ENCODE results near the gene TMEM259.

Gene TMEM259

DNA sequence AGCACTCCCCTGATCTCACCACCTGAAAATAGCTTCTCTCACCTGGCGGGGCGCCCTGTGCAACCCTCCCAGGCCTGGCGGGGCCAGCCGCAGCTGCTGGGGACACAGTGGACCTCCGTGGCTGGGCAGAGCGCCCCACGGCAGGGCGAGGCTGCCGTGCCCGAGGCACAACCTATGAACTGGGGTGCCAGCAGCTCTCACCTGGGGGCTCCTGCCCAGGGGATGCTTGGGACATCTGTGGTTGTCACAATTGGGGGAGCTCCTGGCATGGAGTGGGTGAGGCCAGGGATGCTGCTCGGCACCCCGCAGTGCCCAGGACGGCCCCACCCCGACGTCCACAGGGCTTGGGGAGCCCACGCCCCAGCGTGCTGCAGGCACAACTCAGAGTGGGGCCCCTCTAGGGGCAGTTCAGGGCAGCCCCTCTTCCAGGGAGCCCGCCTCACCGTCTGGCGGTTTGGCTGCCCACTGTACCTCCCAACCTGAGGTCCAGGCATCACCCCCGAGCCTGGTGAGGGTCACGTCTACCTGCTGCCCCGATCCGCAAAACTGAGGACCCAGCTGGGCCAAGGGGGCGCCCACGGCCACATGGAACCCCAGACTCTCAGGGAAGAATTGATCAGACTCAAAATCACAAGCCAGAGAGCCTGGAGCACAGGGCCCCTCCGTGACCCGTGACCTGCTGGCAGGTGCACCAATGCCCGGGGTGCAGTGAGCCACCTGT, 5.7 kb downstream of the TMEM259 start:
- DNase-seq, result no peak

DNA sequence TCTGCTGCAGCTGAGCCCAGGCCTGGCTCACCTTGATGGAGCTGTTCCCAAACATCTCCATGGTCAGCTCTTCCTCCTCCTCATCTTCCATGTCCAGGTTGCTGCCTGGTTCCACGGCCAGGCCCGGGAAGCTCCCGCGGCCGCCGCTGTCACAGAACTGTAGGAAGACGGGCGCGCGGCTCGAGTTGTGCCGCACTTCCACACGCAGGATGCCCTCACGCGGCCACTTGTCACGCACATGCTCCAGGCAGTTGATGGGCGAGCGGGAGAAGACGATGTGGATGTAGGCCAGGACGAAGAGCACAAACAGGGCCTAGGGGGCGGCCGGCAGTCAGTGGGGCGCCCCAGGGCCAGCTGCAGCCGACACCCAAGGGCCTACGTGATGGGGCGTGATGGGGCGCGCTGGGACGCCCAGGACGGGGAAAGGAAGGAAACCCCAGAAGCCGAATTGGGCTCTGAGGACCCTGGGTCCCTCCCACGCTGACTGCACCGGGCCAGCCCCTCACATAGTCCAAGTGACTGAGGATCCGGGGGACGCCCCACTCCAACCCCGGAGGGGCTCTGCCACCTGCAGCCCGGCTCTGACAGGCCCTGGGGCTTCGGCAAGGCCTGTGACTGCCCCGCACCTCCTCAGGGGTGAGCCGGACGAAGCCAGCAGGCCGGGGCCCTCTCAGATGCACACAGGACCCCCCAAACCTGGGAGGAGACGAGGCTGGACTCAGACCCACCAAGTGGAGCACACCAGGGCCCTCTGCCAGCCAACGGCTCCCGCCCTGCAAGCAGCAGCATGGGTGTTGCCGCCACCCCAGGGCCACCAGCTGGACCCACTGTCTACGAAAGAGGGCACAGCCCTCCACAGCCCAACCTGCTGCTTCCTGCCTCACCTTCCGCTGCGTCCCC, 6.5 kb downstream of the TMEM259 start:
- no peak for DNase-seq

DNA sequence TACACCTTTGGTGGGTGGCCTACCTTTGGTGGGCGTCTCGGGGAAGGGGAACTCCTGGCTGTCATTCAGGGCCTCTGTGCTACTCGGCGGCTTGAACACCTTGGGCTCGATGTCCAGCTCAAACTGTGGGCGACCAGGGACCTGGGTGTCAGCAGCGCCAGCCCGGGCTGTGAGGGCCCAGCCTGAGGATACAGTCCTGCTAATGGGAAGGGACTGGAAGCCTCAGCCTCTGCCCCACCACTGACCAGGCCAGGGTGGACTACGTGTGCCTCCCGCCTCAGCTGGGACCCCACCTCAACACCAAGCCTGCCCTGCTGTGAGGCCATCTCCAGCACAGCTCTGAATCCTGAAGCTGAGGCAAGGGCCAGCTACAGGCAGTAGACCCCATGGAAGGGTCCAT, 7.7 kb downstream of the TMEM259 start:
- DNase-seq, result no peak

DNA sequence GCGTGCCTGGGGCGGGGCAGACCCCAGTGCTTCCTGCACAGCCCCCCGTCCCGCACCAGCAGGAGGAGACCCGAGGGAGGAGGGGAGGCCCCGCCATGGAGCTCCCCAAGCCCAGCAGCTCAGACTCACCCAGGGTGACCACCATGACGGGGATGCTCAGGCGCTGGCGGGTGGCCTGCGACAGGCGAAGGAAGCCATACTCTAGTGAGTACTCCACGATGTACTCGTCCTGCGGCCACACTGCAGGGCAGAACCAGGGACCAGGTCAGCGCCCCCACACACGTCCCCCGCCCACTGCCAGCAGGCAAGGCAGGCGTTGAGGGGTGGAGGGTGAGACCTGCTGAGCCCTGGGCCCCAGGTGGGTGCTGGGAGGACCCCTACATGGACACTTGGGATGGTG, 8.6 kb downstream of the TMEM259 start:
- no peak for DNase-seq

DNA sequence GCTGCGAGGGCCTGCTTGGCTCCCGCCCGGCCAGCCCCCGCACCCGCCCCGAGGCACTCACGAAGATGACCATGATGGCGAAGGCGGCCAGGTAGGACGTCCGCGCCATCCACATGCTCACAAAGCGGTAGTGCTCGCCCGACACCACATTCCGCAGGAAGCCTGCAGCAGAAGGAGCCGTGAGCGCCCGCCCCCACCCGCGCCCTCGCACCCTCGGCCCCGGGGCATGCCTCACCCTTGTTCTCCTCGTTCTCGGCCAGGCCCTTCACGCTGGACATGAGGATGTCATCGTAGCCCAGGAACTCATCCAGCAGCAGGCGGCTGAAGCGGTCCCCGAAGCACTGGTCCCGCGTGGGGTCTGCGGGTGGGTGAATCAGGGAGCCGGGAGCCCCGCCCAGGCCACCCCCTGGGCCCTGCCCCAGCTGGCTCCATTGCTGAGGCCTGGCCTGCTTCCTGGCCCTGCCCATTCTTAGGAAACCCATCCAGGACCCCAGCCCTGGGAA, 9.0 kb downstream of the TMEM259 start:
- DNase-seq, result no peak

DNA sequence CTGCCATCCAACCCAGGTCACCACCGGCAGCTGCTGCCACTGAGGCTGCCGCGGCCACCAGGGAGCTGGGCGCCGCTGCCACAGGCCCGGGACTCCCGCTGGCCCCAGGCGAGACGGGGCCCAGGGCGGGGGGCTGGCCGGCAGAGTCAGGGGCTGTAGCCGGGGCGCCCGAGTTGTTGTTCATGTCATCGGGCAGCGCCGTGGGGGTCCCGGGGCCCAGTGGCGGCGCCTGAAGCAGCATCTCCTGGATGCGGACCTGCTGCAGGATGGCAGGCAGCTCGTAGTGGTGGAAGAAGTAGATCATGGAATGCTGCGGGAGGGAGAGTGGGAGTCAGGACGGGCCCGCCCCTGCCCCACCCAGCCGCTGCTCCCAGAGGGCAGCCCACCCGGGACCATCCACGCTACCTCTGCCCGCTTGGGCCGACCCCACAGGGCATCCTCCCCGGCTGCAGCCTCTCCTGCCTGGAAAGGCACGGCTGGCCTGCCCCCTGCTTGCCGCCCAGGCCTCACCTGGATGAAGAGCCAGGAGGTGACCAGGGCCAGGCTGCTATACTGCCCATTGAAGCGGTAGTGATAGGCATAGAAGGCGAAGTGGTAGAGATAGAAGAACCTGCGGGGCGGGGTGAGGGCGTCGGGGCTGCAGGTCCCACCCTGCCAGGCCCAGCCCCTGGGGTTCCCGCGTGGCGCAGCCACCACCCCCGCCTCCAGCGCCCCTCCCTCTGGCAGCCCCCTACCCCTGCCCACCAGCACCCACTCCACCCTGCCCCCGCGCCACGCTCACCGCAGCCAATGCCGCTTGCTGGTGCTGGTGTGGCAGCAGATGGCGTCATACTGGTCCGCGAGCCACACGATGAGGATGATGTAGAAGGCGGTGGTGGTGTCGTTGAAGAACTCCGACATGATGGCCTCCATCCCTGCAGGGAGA, 10.1 kb downstream of the TMEM259 start:
- no peak for DNase-seq

DNA sequence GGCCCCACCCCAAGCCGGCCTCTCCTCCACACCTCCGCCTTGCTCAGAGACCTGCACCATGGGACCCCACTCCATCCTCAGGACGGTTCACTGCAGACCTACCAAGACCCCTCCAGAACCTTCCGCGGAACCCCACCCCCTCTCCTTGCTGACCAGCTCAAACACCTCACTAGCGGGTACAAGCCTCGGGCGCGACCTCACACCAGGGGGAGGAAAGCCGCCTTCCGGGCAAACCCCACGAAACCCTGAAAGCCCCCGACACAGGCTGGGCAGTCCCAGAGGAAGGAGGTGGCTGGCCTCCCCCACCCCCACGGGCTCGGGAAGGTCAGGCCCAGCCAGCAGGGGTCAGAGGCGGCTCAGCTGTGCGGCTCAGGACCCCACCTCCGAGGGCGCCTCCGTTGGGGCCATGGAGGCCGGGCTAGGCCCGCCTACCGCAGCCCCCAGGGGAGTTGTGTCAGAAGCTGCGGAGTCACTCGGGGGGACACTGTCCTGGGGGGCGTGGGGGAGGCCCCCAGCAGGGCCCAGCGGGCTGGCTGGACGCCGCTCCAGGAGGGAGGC, 10.9 kb downstream of the TMEM259 start:
- no peak for DNase-seq

DNA sequence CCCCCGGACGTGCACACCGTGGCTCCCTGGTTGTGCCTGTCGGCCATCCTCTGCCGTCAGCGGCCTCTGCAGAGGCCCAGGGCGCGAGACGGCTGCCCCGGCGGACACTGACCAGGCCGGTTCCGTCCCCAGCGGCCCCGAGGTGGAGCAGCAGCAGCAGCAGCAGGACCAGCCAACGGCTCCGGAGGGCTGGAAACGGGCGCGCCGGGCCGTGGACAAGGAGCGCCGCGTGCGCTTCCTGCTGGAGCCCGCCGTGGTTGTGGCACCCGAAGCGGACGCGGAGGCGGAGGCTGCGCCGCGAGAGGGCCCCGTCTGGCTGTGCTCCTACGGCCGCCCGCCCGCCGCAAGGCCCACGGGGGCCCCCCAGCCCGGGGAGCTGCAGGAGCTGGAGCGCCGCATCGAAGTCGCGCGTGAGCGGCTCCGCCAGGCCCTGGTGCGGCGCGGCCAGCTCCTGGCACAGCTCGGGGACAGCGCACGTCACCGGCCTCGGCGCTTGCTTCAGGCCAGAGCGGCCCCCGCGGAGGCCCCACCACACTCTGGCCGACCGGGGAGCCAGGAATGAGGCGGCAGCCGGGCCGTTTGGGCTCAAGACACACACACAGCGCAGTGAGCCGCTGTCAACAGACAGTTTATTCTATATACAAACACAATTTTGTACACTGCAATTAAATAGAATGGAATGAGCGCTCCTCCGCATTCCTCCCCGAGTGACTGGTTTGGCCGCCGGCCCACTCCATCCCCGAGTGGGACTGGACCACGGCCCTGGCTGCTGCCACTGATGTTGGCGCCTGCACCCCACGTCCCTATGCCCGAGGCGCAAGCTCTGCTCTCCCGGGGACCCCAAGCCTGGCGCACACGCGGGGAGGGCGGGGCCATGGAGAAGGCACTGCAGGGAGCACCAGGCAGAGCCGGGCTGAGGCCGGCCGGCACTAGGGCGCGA, 11.6 kb downstream of the TMEM259 start:
- DNase-seq, result no peak

DNA sequence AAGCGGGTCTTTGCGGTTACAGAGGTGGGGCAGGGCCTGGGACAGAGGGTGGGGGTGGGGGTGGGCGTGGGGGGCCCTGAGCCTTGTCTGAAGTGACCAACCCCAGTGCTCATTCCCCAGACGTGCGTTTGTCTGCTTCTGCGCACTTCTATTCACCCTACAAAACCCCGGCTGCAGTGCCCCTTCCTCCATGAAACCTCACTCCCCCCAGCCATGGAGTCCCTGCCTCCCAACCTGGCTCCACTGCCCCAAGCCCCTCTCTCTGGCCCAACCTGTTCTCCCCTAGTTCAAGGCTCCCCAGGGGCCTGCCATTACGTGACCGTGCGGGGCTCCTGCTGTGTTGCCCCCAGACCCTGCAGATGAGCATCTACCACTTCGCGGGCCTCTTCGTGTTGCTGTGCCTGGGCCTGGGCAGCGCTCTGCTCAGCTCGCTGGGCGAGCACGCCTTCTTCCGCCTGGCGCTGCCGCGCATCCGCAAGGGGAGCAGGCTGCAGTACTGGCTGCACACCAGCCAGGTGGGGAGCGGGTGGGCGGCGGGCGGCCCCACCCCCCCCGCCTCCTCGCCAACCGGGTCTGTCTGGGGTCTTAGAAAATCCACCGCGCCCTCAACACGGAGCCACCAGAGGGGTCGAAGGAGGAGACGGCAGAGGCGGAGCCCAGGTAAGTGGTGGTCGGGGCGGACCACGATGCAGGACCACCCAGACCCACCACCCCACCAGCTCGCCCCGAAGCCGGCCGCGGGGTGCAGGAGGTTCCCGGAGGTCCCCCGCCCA, 12.5 kb downstream of the TMEM259 start:
- no peak for DNase-seq

DNA sequence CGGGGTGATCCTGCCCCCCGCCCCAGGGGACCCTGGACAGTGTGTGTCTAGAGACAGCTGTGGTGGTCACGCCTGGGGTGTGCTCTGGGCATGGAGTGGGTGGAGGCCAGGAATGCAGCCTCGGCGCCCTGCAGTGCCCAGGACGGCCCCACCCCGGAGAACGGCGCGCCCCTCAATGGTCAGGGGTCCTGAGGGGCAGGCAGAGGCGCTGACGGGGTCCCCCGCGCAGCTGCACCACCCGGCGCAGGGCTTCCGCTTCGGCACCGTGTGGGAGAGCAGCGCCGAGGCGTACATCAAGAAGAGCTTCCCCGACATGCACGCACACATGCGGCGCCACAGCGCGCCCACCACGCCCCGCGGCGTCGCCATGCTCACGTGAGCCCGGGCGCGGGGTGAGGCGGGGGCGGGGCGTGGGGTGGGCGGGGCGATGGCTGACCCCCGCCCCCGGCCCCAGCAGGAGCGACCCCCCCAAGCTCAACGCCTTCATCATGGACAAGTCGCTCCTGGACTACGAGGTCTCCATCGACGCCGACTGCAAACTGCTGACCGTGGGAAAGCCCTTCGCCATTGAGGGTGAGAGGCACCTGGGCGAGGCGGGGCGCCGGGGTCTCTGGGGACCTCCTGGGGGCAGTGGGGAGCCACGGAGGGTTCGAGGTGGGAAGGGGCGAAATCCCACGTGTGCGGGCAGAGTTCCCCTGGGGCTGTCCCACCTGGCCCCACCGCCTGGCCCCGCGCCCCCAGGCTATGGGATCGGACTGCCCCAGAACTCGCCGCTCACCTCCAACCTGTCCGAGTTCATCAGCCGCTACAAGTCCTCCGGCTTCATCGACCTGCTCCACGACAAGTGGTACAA, 13.3 kb downstream of the TMEM259 start:
- DNase-seq, result no peak

DNA sequence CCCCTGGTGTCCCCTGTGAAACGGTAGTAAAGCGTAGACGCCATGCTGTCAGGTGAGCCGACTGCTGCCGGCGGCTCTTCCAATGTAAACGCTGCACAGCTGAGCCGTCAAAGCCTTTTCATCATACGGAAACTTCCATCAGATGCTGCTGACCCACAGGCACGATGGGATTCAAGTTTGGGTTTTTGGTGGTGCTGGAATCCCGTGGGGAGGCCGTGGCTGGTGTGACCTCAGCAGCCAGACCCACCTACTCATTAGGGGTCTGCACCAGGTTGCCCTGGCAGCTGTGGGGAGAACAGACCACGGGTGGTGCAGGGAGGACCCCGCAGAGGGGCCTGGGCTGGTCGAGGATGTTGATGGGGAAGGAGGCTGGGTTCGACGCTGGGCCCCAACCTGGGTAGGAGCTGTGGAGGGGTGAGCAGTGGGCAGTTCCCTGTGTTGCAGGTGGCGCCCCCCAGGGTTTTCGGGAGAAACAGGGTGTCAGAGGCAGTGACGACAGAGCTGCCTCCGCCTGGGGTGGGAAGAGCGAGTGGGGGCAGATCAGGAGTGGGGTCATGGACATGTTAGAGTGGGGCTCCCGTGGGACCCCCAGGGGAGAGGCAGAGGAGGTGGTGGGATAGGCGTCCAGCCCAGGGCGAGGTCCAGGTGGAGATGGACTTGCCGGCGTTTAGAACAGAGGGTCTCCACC, 14.1 kb downstream of the TMEM259 start:
- DNase-seq, result no peak

DNA sequence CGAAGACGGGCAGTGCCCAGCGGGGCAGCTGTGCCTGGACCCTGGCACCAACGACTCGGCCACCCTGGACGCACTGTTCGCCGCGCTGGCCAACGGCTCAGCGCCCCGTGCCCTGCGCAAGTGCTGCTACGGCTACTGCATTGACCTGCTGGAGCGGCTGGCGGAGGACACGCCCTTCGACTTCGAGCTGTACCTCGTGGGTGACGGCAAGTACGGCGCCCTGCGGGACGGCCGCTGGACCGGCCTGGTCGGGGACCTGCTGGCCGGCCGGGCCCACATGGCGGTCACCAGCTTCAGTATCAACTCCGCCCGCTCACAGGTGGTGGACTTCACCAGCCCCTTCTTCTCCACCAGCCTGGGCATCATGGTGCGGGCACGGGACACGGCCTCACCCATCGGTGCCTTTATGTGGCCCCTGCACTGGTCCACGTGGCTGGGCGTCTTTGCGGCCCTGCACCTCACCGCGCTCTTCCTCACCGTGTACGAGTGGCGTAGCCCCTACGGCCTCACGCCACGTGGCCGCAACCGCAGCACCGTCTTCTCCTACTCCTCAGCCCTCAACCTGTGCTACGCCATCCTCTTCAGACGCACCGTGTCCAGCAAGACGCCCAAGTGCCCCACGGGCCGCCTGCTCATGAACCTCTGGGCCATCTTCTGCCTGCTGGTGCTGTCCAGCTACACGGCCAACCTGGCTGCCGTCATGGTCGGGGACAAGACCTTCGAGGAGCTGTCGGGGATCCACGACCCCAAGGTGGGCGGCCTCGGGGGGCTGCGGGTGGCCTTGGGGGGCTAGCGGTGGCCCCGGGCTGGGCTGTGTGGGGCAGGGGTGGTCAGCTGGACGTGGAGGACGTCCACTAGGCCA, 15.9 kb downstream of the TMEM259 start:
- no peak for DNase-seq

DNA sequence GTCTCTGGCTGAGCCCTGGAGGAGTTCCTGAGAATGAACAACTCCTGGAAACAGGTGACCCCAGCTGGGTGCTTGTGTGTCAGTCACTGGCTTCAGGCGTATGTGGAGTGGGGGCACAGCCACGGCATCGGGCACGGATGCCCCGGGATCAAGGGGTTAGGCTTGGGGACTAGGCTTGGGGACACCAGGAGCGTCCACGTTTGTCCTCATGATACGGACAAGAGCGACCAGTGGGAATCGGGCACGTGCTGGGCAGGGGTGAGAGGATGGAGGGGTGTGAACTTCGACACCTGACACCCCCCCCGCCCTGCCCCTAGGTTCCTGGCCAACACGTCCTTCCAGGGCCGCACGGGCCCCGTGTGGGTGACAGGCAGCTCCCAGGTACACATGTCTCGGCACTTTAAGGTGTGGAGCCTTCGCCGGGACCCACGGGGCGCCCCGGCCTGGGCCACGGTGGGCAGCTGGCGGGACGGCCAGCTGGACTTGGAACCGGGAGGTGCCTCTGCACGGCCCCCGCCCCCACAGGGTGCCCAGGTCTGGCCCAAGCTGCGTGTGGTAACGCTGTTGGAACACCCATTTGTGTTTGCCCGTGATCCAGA, 16.6 kb downstream of the TMEM259 start:
- DNase-seq, result no peak

DNA sequence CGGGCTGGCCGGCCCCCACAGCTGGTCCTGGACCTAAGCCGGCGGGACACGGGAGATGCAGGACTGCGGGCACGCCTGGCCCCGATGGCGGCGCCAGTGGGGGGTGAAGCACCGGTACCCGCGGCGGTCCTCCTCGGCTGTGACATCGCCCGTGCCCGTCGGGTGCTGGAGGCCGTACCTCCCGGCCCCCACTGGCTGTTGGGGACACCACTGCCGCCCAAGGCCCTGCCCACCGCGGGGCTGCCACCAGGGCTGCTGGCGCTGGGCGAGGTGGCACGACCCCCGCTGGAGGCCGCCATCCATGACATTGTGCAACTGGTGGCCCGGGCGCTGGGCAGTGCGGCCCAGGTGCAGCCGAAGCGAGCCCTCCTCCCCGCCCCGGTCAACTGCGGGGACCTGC, 17.6 kb downstream of the TMEM259 start:
- no peak for DNase-seq

DNA sequence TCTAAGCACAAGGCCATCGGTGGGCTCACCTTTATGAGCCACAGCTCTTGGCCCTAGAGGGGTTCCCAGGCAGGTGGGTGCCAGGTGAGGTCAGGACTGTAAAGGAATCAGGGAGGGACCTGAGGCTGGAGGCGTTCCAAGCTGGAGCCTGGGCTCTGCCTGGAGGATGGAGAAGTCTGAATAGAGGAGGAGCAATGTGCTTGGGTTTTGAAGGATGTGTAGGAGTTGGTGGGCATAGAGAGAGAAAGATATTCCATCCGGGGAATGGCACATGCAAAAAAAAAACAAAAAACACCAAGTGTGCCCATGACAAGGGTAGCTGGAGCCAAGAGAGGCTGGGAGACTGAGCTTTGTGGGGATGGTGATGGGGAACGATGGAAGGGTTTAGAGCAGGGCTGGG, 18.3 kb downstream of the TMEM259 start:
- no peak for DNase-seq

DNA sequence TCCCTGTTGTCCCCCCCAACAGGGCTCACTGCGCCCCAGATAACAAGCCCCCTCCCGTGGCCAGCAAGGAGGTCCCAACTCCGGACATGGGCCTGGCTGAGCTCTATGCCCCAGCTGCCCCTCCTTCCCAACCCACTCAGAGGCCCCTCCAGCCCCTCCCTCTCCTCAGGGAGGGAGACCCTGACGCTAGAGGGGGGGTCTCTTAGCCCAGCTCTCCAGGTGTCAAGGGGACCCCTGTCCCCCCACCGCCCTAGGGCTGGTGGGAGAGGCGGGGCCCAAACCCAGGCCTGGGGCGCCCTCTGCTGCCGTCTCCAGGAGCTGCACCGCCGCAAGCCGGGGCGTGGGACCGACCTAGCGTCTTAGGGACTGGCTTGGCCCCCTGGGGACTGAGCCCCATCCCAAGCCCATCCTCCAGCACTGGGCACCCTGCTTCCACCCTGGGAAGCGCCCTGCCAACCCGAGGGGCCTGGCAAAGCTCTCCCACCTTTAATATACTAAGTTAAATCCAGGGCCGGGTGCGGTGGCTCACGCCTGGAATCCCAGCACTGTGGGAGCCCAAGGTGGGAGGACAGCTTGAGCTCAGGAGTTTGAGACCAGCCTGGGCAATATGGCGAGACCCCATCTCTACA, 19.3 kb downstream of the TMEM259 start:
- no peak for DNase-seq
